GM18520 (cell line): ENCODE results near the gene GRM2.
A peak's percentile ranks its signal among the peaks of the same experiment; 100 is the strongest.

Experiments used
- ATAC-seq: cut with Tn5 transposase; IDR thresholded peaks from one replicate; pipeline ENCODE4 v1.9.1; 2021; ENCODE audit not compliant: unreplicated experiment

The GRM2 gene

GRCh38 chr3:51680196-51680595 is 26.7 kb upstream of the GRM2 start:
- ATAC-seq = no peak

GRCh38 chr3:51680663-51681230 is 26.1 kb upstream of the GRM2 start:
- ATAC-seq = no peak

- ATAC-seq = no peak
These were observed 25.4 kb upstream of the GRM2 start for GRCh38 chr3:51681453-51681852.

GRCh38 chr3:51682079-51682478 is 24.8 kb upstream of the GRM2 start:
- ATAC-seq = peak; percentile 66

GRCh38 chr3:51682526-51682925 is 24.3 kb upstream of the GRM2 start:
- no peak for ATAC-seq

GRCh38 chr3:51683566-51683965 is 23.3 kb upstream of the GRM2 start:
- no peak for ATAC-seq

- ATAC-seq = no peak
These were observed 21.7 kb upstream of the GRM2 start for GRCh38 chr3:51684971-51685751.

GRCh38 chr3:51686056-51686455 is 20.8 kb upstream of the GRM2 start:
- no peak for ATAC-seq

GRCh38 chr3:51686512-51687215 is 20.2 kb upstream of the GRM2 start:
- peak; percentile 29 for ATAC-seq

- ATAC-seq = no peak
These were observed 19.2 kb upstream of the GRM2 start for GRCh38 chr3:51687431-51688205.

GRCh38 chr3:51688206-51688600 is 18.7 kb upstream of the GRM2 start:
- ATAC-seq = no peak

- ATAC-seq = no peak
These were observed 15.8 kb upstream of the GRM2 start for GRCh38 chr3:51691021-51691420.

- ATAC-seq = no peak
These were observed 14.9 kb upstream of the GRM2 start for GRCh38 chr3:51691949-51692348.

- no peak for ATAC-seq
These were observed 13.9 kb upstream of the GRM2 start for GRCh38 chr3:51692980-51693395.

- ATAC-seq = no peak
These were observed 9.9 kb upstream of the GRM2 start for GRCh38 chr3:51696954-51697353.

- ATAC-seq = no peak
These were observed 8.7 kb upstream of the GRM2 start for GRCh38 chr3:51698209-51698608.

- ATAC-seq = no peak
These were observed 6.5 kb upstream of the GRM2 start for GRCh38 chr3:51700403-51700802.

GRCh38 chr3:51702156-51702555 is 4.7 kb upstream of the GRM2 start:
- no peak for ATAC-seq

GRCh38 chr3:51703068-51703760 is 3.7 kb upstream of the GRM2 start:
- no peak for ATAC-seq

- no peak for ATAC-seq
These were observed 2.9 kb upstream of the GRM2 start for GRCh38 chr3:51703761-51704510.
